ENCODE measurements around the gene KIRREL2. TPM values are rescaled to one million over a fixed set of nuclear protein-coding genes. Genes with fewer than 3 reads are reported as not detected.

KIRREL2 gene
- total and polyA plus RNA-seq, 2 of the 8 experiments (the other 6 are each of a cell fraction or from before 2014, with no cell fraction given): 2.4 to 4.6 TPM

GRCh38 chr19:35812220-35813042 lies 44.3 kb upstream of the KIRREL2 start, which contains the start of gene PRODH2:
TSS of gene PRODH2 (minus strand) at chr19:35812845. CDS start at chr19:35812805, 40 bp downstream.
- Histone ChIP-seq H4K5ac (ENCODE audit: insufficient read length, low read depth, low read length) (no peak within 1 kb of the TSS), H3K56ac (replicated peaks; ENCODE audit: insufficient read length, low read depth, low read length) (no peak within 1 kb of the TSS), H3K4ac (replicated peaks; ENCODE audit: insufficient read length, low read depth, low read length) (no peak within 1 kb of the TSS), H3K27ac (ENCODE audit: low read depth, low read length) (no peak within 1 kb of the TSS), H3K9ac (replicated peaks in 1 of 4; ENCODE audit: extremely low read depth in 1 of 4, low read depth in 3 of 4, low read length in 3 of 4) (no peak within 1 kb of the TSS), H2AFZ (ENCODE audit: low read length) (0 out of 2 replicates have a peak within 1 kb of the TSS, but pooled peaks have one; percentile 13), H3K79me1 (ENCODE audit: low read depth, low read length) (no peaks in the 10 kb centered on the region), H3K14ac (ENCODE audit: insufficient read length) (no peak within 1 kb of the TSS), H2BK20ac (ENCODE audit: low read length) (no peak within 1 kb of the TSS), H3K23me2 (ENCODE audit: low read depth, low read length) (no peaks in the 10 kb centered on the region), H2BK5ac (ENCODE audit: low read depth, low read length) (0 out of 2 replicates have a peak within 1 kb of the TSS, but pooled peaks have one; percentile 35), H2AK5ac (ENCODE audit: low read depth, low read length) (no peak within 1 kb of the TSS), H2BK120ac (replicated peaks; ENCODE audit: low read depth, low read length) (no peak within 1 kb of the TSS), H3K4me3 (ENCODE audit: extremely low read depth in 1 of 4, insufficient read depth in 2 of 4, low read depth in 3 of 4, low read length in 4 of 4) (no peak within 1 kb of the TSS), H2BK15ac (ENCODE audit: low read length) (no peak within 1 kb of the TSS), H4K91ac (replicated peaks; ENCODE audit: insufficient read length, low read length) (no peak within 1 kb of the TSS), H4K20me1 (replicated peaks in 1 of 2; ENCODE audit: control insufficient read depth in 1 of 2, insufficient read depth in 2 of 2, low read length in 2 of 2) (no peaks in the 10 kb centered on the region), H3K79me2 (ENCODE audit: control insufficient read depth in 1 of 2, insufficient read depth in 2 of 2, low read length in 2 of 2) (no peaks in the 10 kb centered on the region), H3K4me1 (replicated peaks in 1 of 4; ENCODE audit: control insufficient read depth in 3 of 4, insufficient read depth in 4 of 4, low read length in 3 of 4) (peaks cover 0 to 6% (median 1%) of the 10 kb centered on the region in 4 experiments; a peak in 4 of 7 replicates), H3K27me3 (replicated peaks in 1 of 4; ENCODE audit: control insufficient read depth in 3 of 4, extremely low read depth in 1 of 4, insufficient read depth in 3 of 4, low read length in 3 of 4) (no peaks in the 10 kb centered on the region), H3K23ac (ENCODE audit: insufficient read length) (no peak within 1 kb of the TSS), H3K36me3 (ENCODE audit: control insufficient read depth in 2 of 4, insufficient read depth in 4 of 4, low read length in 3 of 4) (no peaks in the 10 kb centered on the region), H3K18ac (ENCODE audit: extremely low read depth, low read length) (no peak within 1 kb of the TSS), H4K8ac (ENCODE audit: extremely low read depth, insufficient read depth, low read length) (peak within 1 kb of the TSS; percentile 51), H2BK12ac (ENCODE audit: low read depth, low read length) (no peak within 1 kb of the TSS; the same call in 1 of the 2 replicates), H3K9me3 (ENCODE audit: insufficient read depth in 2 of 2, low read depth in 1 of 2, low read length in 1 of 2) (no peaks in the 10 kb centered on the region), H3K4me2 (ENCODE audit: insufficient read depth in 1 of 2, low read depth in 2 of 2, low read length in 2 of 2) (no peak within 1 kb of the TSS)
- ChIA-PET CTCF (ENCODE audit: partially characterized antibody) (interaction anchor here (1.1 to 1.5 kb wide), 6 partner anchors 8 to 64 kb away, joined by 3 to 5 read pairs (median 3); partner anchors contain the start of gene LIN37), POLR2A (ENCODE audit: partially characterized antibody) (interaction anchor here (0.8 to 1.1 kb wide), 3 partner anchors 45 to 99 kb away, joined by 3 read pairs; no protein-coding TSS in a partner anchor)
- peak in 1 of 3 experiments; percentile 6; a peak in 1 of 4 replicates for TF ChIP-seq CTCF (IDR thresholded peaks at IDR 0.05; ENCODE audit: control extremely low read depth in 1 of 3, insufficient read depth in 1 of 3, low read depth in 1 of 3, low read length in 3 of 3)
- no peak for TF ChIP-seq RFX5 (IDR thresholded peaks at IDR 0.05; ENCODE audit: borderline replicate concordance, low read depth, low read length)
- 85% methylated on average over 25 of the region's 26 CpGs; no CpG with 5 or more reads in 1 of the 2 experiments for WGBS, 2 experiments (ENCODE audit: extremely low coverage in 1 of 2, insufficient coverage in 1 of 2, insufficient read length in 1 of 2, insufficient replicate concordance in 2 of 2, low coverage in 1 of 2, low lambda C conversion rate in 2 of 2, missing lambda C conversion rate in 1 of 2)
- DNase-seq (ENCODE audit: low read depth in 1 of 2, low spot score in 2 of 2) (no peak), FAIRE-seq (no peak)

Measured in H1 (cell line).